PC-9 (cell line): Measurements from ENCODE around the gene KRTAP10-7.

Experiments used
- CTCF ChIP-seq: fragments of 200-600 bp; sonication (generic); conservative IDR thresholded peaks from 2 replicates; pipeline ENCODE4 v1.6.1; 2017; ENCODE audit warnings: mixed run types, antibody characterized with exemption, mild to moderate bottlenecking, moderate library complexity
- EZH2 ChIP-seq: fragments of 200-600 bp; sonication (generic); IDR thresholded peaks from 2 replicates; pipeline ENCODE4 v1.8.0; 2017; ENCODE audit warnings: antibody characterized with exemption, low read depth

DNA sequence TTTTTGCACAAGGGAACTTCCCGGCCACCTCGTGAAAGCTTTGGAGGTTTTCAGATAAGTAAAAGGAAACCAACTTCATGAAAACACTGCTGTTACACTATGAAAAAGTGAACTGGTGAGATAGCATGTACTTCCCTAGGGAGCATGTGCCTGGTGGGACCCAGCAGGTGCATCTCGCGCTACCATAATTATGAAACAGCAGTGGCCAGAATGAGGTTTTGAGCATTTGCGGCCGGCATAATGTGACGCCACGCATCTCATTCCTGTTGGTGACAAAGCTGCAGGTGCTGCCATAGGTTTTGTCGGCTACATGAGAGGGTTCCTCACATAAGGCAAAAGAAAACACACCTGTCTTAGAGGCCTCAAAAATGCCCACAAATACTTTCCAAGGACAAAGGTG is 43.5 kb upstream of the KRTAP10-7 start:
- 0 out of 2 replicates have a peak, but pooled peaks have one; percentile 44 for TF ChIP-seq EZH2
- no peak for TF ChIP-seq CTCF
